Measurements from ENCODE around the gene RDH13. TPM values are rescaled to one million over a fixed set of nuclear protein-coding genes. Genes with fewer than 3 reads are reported as not detected.

Gene RDH13
- polyA plus RNA-seq, 1 experiment, result 3.1 TPM

- DNase-seq (ENCODE audit: low read depth, low spot score), result no peak
- Histone ChIP-seq H3K27ac (ENCODE audit: low read depth, low read length) (no peak overlapping the region), H3K27me3 (ENCODE audit: control insufficient read depth, insufficient read depth, low read length) (no peaks in the 10 kb centered on the region), H3K9me3 (ENCODE audit: control insufficient read depth, insufficient read depth, low read length) (no peaks in the 10 kb centered on the region; the same call in 1 of the 2 replicates), H3K4me3 (ENCODE audit: low read depth, low read length) (no peak overlapping the region)
- CTCF ChIA-PET, result no interaction called here
- POLR2A ChIA-PET, result no interaction called here
- TF ChIP-seq CTCF (IDR thresholded peaks at IDR 0.05; ENCODE audit: low read depth, low read length), result no peak
These were observed 31.7 kb upstream of the RDH13 start for GRCh38 chr19:55094456-55095259.

GRCh38 chr19:55092423-55093318 lies 29.7 kb upstream of the RDH13 start:
- POLR2A ChIA-PET, result no interaction called here
- no peak for TF ChIP-seq CTCF (IDR thresholded peaks at IDR 0.05; ENCODE audit: low read depth, low read length)
- H3K27me3 ChIP-seq (ENCODE audit: control insufficient read depth, insufficient read depth, low read length), result no peaks in the 10 kb centered on the region
- no peak overlapping the region for H3K27ac ChIP-seq (ENCODE audit: low read depth, low read length)
- DNase-seq (ENCODE audit: low read depth, low spot score), result no peak
- H3K9me3 ChIP-seq (ENCODE audit: control insufficient read depth, insufficient read depth, low read length), result no peaks in the 10 kb centered on the region; the same call in 1 of the 2 replicates
- CTCF ChIA-PET, result no interaction called here
- H3K4me3 ChIP-seq (ENCODE audit: low read depth, low read length), result no peak overlapping the region

GRCh38 chr19:55091955-55092354 lies 29.0 kb upstream of the RDH13 start:
- H3K9me3 ChIP-seq (ENCODE audit: control insufficient read depth, insufficient read depth, low read length), result no peaks in the 10 kb centered on the region; the same call in 1 of the 2 replicates
- no peak for TF ChIP-seq CTCF (IDR thresholded peaks at IDR 0.05; ENCODE audit: low read depth, low read length)
- DNase-seq (ENCODE audit: low read depth, low spot score), result no peak

GRCh38 chr19:55091126-55091910 lies 28.4 kb upstream of the RDH13 start:
- no peak for DNase-seq (ENCODE audit: low read depth, low spot score)
- POLR2A ChIA-PET, result no interaction called here
- CTCF ChIA-PET, result no interaction called here
- Histone ChIP-seq H3K27me3 (ENCODE audit: control insufficient read depth, insufficient read depth, low read length) (peaks cover under 1% of the 10 kb centered on the region), H3K27ac (ENCODE audit: low read depth, low read length) (no peak overlapping the region), H3K4me3 (ENCODE audit: low read depth, low read length) (no peak overlapping the region), H3K9me3 (ENCODE audit: control insufficient read depth, insufficient read depth, low read length) (no peaks in the 10 kb centered on the region; the same call in 1 of the 2 replicates)
- no peak for TF ChIP-seq CTCF (IDR thresholded peaks at IDR 0.05; ENCODE audit: low read depth, low read length)

More at GRCh38 chr19:55091955-55092354, 29.0 kb upstream of the RDH13 start:
- H3K27me3 ChIP-seq (ENCODE audit: control insufficient read depth, insufficient read depth, low read length), result no peaks in the 10 kb centered on the region
- CTCF ChIA-PET, result no interaction called here
- H3K27ac ChIP-seq (ENCODE audit: low read depth, low read length), result no peak overlapping the region
- POLR2A ChIA-PET, result no interaction called here
- no peak overlapping the region for H3K4me3 ChIP-seq (ENCODE audit: low read depth, low read length)
